ENCODE results near the gene ERBB4.

DNA sequence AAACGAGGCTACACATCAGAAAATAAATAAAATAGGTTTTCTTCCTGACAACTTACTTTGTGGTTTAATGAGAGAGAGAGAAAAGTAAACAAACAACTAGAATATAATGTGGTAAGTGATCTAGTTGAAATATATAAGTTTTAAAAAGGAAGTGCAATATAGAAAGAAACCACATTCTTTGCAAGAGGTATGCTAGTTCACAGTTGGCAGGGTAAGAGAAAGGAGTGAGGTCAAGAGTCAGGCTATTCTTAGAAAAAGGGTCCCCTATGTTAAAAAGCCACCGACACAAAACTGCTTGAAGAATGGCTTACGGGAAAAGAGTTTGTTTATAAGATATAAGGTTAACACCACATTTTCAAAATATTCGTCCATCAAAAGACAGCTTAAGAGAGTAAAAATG, 462.1 kb downstream of the ERBB4 start:
- TF ChIP-seq YY1 (IDR thresholded peaks at IDR 0.05; ENCODE audit: low read depth, low read length) (no peak), ETV6 (conservative IDR thresholded peaks at IDR 0.05 in 1 of 2, IDR thresholded peaks at IDR 0.05 in 1 of 2; ENCODE audit: borderline replicate concordance in 1 of 2, low read depth in 1 of 2) (no peak), EZH2 (IDR thresholded peaks at IDR 0.05; ENCODE audit: borderline replicate concordance, control insufficient read depth, low read depth, low read length) (no peak), POLR2A (IDR thresholded peaks at IDR 0.05; ENCODE audit: low read depth, low read length) (no peak), CBFB (IDR thresholded peaks at IDR 0.05; ENCODE audit: low read depth) (no peak), POLR2AphosphoS5 (IDR thresholded peaks at IDR 0.05; ENCODE audit: low read length) (no peak), SP1 (IDR thresholded peaks at IDR 0.05; ENCODE audit: low read depth, low read length) (no peak)
- TF ChIP-seq, protein P1, sequence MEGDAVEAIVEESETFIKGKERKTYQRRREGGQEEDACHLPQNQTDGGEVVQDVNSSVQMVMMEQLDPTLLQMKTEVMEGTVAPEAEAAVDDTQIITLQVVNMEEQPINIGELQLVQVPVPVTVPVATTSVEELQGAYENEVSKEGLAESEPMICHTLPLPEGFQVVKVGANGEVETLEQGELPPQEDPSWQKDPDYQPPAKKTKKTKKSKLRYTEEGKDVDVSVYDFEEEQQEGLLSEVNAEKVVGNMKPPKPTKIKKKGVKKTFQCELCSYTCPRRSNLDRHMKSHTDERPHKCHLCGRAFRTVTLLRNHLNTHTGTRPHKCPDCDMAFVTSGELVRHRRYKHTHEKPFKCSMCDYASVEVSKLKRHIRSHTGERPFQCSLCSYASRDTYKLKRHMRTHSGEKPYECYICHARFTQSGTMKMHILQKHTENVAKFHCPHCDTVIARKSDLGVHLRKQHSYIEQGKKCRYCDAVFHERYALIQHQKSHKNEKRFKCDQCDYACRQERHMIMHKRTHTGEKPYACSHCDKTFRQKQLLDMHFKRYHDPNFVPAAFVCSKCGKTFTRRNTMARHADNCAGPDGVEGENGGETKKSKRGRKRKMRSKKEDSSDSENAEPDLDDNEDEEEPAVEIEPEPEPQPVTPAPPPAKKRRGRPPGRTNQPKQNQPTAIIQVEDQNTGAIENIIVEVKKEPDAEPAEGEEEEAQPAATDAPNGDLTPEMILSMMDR (IDR thresholded peaks at IDR 0.05 in 2 of 3, conservative IDR thresholded peaks at IDR 0.05 in 1 of 3; ENCODE audit: control insufficient read depth in 2 of 3, extremely low read depth in 1 of 3, insufficient read depth in 1 of 3, low read depth in 3 of 3, low read length in 3 of 3), result no peak
- TF ChIP-seq, protein P2, sequence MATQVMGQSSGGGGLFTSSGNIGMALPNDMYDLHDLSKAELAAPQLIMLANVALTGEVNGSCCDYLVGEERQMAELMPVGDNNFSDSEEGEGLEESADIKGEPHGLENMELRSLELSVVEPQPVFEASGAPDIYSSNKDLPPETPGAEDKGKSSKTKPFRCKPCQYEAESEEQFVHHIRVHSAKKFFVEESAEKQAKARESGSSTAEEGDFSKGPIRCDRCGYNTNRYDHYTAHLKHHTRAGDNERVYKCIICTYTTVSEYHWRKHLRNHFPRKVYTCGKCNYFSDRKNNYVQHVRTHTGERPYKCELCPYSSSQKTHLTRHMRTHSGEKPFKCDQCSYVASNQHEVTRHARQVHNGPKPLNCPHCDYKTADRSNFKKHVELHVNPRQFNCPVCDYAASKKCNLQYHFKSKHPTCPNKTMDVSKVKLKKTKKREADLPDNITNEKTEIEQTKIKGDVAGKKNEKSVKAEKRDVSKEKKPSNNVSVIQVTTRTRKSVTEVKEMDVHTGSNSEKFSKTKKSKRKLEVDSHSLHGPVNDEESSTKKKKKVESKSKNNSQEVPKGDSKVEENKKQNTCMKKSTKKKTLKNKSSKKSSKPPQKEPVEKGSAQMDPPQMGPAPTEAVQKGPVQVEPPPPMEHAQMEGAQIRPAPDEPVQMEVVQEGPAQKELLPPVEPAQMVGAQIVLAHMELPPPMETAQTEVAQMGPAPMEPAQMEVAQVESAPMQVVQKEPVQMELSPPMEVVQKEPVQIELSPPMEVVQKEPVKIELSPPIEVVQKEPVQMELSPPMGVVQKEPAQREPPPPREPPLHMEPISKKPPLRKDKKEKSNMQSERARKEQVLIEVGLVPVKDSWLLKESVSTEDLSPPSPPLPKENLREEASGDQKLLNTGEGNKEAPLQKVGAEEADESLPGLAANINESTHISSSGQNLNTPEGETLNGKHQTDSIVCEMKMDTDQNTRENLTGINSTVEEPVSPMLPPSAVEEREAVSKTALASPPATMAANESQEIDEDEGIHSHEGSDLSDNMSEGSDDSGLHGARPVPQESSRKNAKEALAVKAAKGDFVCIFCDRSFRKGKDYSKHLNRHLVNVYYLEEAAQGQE (IDR thresholded peaks at IDR 0.05; ENCODE audit: low read depth, low read length), result no peak
- TF ChIP-seq, protein P3, sequence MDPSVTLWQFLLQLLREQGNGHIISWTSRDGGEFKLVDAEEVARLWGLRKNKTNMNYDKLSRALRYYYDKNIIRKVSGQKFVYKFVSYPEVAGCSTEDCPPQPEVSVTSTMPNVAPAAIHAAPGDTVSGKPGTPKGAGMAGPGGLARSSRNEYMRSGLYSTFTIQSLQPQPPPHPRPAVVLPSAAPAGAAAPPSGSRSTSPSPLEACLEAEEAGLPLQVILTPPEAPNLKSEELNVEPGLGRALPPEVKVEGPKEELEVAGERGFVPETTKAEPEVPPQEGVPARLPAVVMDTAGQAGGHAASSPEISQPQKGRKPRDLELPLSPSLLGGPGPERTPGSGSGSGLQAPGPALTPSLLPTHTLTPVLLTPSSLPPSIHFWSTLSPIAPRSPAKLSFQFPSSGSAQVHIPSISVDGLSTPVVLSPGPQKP (IDR thresholded peaks at IDR 0.05; ENCODE audit: low read depth, low read length), result no peak
